GM04503 (cell line): ENCODE results near the gene MSANTD2.
A peak's percentile ranks its signal among the peaks of the same experiment; 100 is the strongest.

Experiments
- DNase-seq: peaks from one replicate; pipeline ENCODE4 v3.0.0-alpha.2; 2012; ENCODE audit warnings: low read depth

Gene MSANTD2

GRCh38 chr11:124817036-124817435, 16.8 kb upstream of the MSANTD2 start:
- no peak for DNase-seq

- DNase-seq = no peak
These were observed 14.5 kb upstream of the MSANTD2 start for GRCh38 chr11:124814739-124815138.

GRCh38 chr11:124812876-124813275, 12.7 kb upstream of the MSANTD2 start:
- DNase-seq = no peak

- no peak for DNase-seq
These were observed 11.4 kb upstream of the MSANTD2 start for GRCh38 chr11:124811399-124812125.

- DNase-seq = no peak
These were observed 7.6 kb upstream of the MSANTD2 start for GRCh38 chr11:124807660-124808270.

- DNase-seq = no peak
These were observed 7.0 kb upstream of the MSANTD2 start for GRCh38 chr11:124807201-124807600.

GRCh38 chr11:124804884-124805283, 4.7 kb upstream of the MSANTD2 start:
- no peak for DNase-seq

GRCh38 chr11:124801636-124802312, 1.6 kb upstream of the MSANTD2 start:
- DNase-seq = no peak

- DNase-seq = no peak
These were observed 808 bp upstream of the MSANTD2 start for GRCh38 chr11:124801014-124801413.

GRCh38 chr11:124799348-124800225, 619 bp downstream of the MSANTD2 start:
- DNase-seq = no peak

GRCh38 chr11:124798991-124799347, 1.2 kb downstream of the MSANTD2 start:
- DNase-seq = peak; percentile 63

GRCh38 chr11:124796312-124796711, 3.9 kb downstream of the MSANTD2 start:
- no peak for DNase-seq

- DNase-seq = no peak
These were observed 6.5 kb downstream of the MSANTD2 start for GRCh38 chr11:124793466-124794278.

GRCh38 chr11:124791626-124792341, 8.4 kb downstream of the MSANTD2 start:
- DNase-seq = no peak

GRCh38 chr11:124788521-124788920, 11.7 kb downstream of the MSANTD2 start:
- DNase-seq = no peak

GRCh38 chr11:124784051-124784450, 16.2 kb downstream of the MSANTD2 start:
- no peak for DNase-seq

GRCh38 chr11:124783002-124783401, 17.2 kb downstream of the MSANTD2 start:
- no peak for DNase-seq

GRCh38 chr11:124779568-124779967, 20.6 kb downstream of the MSANTD2 start:
- DNase-seq = no peak

- DNase-seq = no peak
These were observed 21.9 kb downstream of the MSANTD2 start for GRCh38 chr11:124778281-124778680.

- no peak for DNase-seq
These were observed 23.2 kb downstream of the MSANTD2 start for GRCh38 chr11:124776865-124777645.
